ENCODE data around the gene CD22.
"Not testable (repeated sequence)": the region's sequence is repeated elsewhere in the genome, so short reads cannot be mapped to it uniquely, and the experiment has no call there.

GRCh38 chr19:35358834-35359233, 29.8 kb downstream of the CD22 start:
- not testable (repeated sequence) for TF ChIP-seq CTCF (IDR thresholded peaks at IDR 0.05; ENCODE audit: low read depth, low read length, poor library complexity, severe bottlenecking); EZH2phosphoT487 (IDR thresholded peaks at IDR 0.05; ENCODE audit: borderline replicate concordance, low read length)

Data from DOHH2 (cell line).